Rectal smooth muscle tissue (tissue), 1 donor: ENCODE results near the gene MYH14.
"Not testable (repeated sequence)": the region's sequence is repeated elsewhere in the genome, so short reads cannot be mapped to it uniquely, and the experiment has no call there.

Experiments
- H3K27ac ChIP-seq: one replicate; pipeline ENCODE4 v1.7.0; 2013; ENCODE audit warnings: low read depth, low read length, inconsistent platforms
- H3K27me3 ChIP-seq: one replicate; pipeline ENCODE4 v1.7.0; 2013; ENCODE audit warnings: low read length; ENCODE audit not compliant: control insufficient read depth, insufficient read depth
- H3K36me3 ChIP-seq: one replicate; pipeline ENCODE4 v1.7.0; 2013; ENCODE audit warnings: low read length; ENCODE audit not compliant: control insufficient read depth, insufficient read depth
- H3K4me1 ChIP-seq: one replicate; pipeline ENCODE4 v1.7.0; 2013; ENCODE audit warnings: low read length; ENCODE audit not compliant: control insufficient read depth, insufficient read depth
- H3K4me3 ChIP-seq: one replicate; pipeline ENCODE4 v1.7.0; 2013; ENCODE audit warnings: low read length
- H3K9ac ChIP-seq: one replicate; pipeline ENCODE4 v1.7.0; 2013; ENCODE audit warnings: low read length

Gene MYH14

DNA sequence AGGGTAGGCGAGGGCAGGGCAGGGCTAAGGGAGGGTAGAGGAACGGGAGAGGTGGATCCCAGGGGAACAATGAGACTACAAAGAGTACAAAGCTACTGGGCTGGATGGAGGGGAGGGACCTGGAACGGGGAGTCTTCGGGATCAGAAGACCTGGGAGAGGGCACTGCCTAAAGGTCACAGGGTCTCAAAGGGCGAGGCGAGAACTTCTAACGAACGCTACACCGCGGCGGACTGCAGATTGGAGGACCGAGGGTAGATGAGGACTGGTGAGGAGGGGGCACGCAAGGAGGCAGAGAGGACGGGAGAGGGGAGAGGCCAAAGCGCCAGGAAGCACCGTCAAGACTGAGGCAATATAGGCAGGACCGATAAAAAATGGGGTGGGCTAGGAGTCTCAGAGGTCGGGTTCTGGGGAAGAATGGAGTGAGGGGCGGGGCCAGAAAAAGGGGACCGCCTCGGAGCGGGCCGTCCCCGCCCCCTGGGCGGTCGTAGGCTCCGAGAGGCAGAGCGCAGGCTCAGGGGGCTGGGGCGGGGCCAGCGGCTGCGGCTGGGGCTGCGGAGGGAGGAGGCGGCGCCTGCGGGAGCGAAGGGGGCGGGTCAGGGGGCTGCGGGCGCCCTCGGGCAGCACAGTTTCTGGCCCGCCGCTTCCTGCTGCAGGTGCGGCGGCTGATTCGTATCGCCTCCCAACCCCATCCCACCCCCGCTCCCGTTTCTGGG is 127.1 kb downstream of the MYH14 start:
- H3K4me1 ChIP-seq: no peaks in the 10 kb centered on the region
- peak overlapping the region; percentile 35 for H3K4me3 ChIP-seq
- H3K9ac ChIP-seq: no peak overlapping the region
- no peaks in the 10 kb centered on the region for H3K36me3 ChIP-seq
- no peak overlapping the region for H3K27ac ChIP-seq
- H3K27me3 ChIP-seq: peaks cover 34% of the 10 kb centered on the region

GRCh38 chr19:50331221-50331993 is 128.0 kb downstream of the MYH14 start:
- Histone ChIP-seq H3K27ac (no peak overlapping the region), H3K4me3 (no peak overlapping the region), H3K9ac (no peak overlapping the region), H3K4me1 (no peaks in the 10 kb centered on the region), H3K27me3 (peaks cover 27% of the 10 kb centered on the region), H3K36me3 (no peaks in the 10 kb centered on the region)

DNA sequence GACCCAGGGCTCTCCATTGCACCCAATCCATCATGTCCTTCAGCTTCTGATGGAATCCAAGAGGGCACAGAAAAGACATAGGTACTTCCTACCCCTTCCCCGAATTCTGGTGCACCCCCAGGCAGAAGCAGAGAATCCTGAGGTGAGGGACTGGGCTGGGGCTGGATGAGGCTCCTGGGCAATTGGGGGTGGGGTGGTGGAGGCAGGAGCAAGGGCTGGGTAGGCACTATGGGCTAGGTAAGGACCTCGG is 128.5 kb downstream of the MYH14 start:
- Histone ChIP-seq H3K36me3 (no peaks in the 10 kb centered on the region), H3K27me3 (peaks cover 22% of the 10 kb centered on the region), H3K27ac (no peak overlapping the region), H3K4me3 (no peak overlapping the region), H3K4me1 (no peaks in the 10 kb centered on the region), H3K9ac (no peak overlapping the region)

DNA sequence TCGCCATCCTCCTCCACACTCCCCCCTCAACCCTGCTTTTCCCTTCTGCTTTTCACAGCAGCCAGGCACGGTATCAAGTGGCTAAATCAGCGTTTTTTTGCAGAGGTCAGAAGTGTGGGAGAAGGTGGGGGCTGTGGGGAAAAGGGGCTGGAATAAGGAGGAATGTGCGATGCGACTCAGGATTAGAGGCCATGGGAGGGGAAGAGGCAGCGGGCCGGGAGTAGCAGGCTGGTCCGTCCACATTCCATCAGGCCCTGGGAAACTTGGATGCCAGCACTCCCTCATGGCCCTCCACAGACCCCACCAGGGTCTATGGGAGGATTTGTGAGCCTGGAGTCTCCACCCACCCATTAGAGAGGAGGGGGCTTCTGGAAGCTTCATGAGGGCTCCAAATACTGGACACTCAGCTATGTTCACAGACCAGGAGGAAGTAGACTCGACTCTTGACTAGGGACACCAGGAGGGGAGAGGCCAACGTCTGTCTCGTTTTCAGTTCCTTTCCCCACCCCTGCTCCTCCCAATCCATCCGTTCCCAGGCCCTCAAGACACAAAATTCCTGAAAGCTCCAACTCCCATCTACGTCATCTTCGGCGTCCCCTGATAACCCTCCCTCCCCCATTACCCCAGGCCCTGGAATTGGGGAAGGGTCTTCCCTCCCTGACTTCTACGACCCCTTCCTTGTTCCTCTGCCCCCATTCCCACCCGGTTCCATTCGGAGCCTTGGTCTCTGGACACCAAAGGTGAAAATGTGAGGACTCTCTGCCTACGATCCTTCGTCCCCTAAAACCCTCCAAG is 129.0 kb downstream of the MYH14 start:
- Histone ChIP-seq H3K4me3 (no peak overlapping the region), H3K27ac (no peak overlapping the region), H3K27me3 (peaks cover 17% of the 10 kb centered on the region), H3K4me1 (no peaks in the 10 kb centered on the region), H3K9ac (no peak overlapping the region), H3K36me3 (no peaks in the 10 kb centered on the region)

DNA sequence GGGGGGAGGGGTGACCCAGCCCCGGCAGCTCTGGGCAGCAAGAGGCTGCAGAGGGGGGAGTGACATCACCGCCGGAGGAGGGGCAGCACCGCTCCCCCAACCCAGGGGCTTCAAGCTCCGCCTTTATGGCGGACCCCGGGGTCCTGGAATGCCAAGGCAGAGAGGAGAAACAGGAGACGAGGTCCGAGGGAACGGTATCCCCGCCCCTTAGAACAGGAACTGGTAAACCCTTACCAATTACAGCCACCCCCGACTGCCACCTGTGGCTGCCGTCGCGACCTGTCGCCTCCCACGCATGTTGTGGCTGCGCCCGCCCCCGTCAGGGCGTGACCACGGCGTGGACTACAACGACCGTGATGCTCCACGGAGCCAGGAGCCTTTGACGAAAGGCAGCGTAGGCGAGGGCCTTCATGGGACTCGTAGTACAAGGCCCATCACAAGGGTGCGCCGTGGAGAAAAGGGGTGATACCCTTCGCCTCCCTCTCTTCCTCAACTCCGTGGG is 129.9 kb downstream of the MYH14 start:
- Histone ChIP-seq H3K4me1 (no peaks in the 10 kb centered on the region), H3K36me3 (no peaks in the 10 kb centered on the region), H3K27ac (no peak overlapping the region), H3K9ac (no peak overlapping the region), H3K4me3 (peak overlapping the region; percentile 42), H3K27me3 (peaks cover 13% of the 10 kb centered on the region)

DNA sequence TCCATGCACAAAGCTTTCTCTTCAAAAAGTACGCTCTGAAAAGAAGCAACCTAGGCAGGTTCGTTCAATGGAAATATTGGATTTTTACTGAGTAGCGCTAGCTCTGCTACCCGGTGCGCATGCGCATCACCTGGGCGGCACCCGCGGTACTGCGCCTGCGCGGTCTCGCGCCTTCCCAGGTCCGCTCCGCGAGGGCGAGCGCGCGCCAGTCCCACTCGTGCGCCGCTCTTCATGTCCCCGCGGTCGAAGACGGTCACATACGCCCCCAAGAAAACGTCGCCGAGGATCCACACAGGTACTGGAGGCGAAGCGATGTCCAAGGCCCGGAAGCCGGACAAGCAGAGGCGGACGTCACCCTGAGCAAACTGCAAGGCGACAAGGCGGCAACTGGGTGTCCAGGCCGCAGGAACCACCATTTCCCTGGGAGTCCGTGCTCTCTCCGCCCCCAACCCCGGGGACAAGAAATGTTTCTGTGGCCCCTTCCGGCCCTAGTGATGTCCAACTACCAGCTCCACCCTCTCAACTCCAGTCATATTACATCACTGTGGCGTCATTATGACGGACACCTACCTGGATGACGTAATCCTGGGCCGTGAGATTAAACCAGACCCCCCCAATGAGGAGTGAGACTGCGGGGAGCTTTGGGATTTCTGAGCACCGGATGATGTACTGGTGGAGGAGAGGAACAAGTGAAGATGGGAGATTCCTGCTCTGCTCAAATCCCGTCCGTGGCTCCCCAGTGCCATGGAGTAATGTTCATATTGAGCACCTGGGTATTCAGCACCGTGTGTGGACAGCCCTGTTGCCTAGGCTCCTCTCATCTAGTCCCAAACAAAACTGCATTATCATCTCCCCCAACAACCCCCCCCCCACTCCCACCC is 130.6 kb downstream of the MYH14 start:
- H3K27me3 ChIP-seq: peaks cover 11% of the 10 kb centered on the region
- H3K9ac ChIP-seq: no peak overlapping the region

GRCh38 chr19:50334741-50335421 is 131.5 kb downstream of the MYH14 start:
- Histone ChIP-seq H3K36me3 (no peaks in the 10 kb centered on the region), H3K4me3 (no peak overlapping the region), H3K9ac (no peak overlapping the region), H3K4me1 (no peaks in the 10 kb centered on the region), H3K27me3 (peaks cover 11% of the 10 kb centered on the region), H3K27ac (no peak overlapping the region)

More for the DNA sequence above, 130.6 kb downstream of the MYH14 start:
- H3K36me3 ChIP-seq: no peaks in the 10 kb centered on the region
- no peaks in the 10 kb centered on the region for H3K4me1 ChIP-seq
- no peak overlapping the region for H3K27ac ChIP-seq
- H3K4me3 ChIP-seq: peak overlapping the region; percentile 42

DNA sequence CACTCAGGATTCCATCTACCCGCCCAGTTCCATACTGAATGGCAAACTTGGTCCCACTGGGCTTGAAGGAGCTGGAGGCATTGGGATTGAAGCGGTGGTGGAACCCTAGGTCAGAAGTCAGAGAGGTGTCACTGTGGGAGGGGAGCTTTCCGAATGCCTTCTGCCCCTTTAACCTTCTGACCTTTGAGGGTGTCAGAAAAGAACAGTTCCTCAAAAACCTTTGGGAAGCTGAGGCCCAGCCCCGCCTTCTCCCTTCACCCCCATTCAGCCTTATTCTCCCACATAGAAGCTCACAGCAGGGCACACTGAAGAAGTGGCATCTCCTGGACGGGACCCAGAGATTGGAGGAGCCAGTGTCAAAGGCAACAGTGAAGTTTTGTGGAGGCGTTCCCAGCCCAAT is 133.6 kb downstream of the MYH14 start:
- H3K36me3 ChIP-seq, H3K27me3 ChIP-seq, H3K4me3 ChIP-seq, H3K27ac ChIP-seq, H3K4me1 ChIP-seq, H3K9ac ChIP-seq: not testable (repeated sequence)

DNA sequence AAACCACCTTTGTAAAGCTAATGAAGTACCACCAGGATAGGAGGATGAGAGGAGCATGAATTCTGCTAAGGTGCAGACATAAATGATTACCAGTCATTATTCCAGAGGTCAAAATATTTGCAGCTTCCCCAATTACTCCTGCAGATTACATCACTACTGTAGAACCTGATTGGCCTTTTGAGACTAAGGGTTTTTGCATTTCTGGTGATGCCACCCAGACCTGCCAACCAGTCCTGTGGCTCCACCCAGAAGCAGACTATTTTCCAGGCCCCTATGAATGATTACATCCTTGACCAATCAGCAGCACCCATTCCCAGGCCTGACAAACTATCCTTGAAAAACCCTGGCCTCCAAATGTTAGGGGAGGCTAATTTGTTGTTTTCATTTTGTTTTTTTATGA is 136.9 kb downstream of the MYH14 start:
- Histone ChIP-seq H3K27ac (no peak overlapping the region), H3K9ac (no peak overlapping the region), H3K36me3 (no peaks in the 10 kb centered on the region), H3K4me3 (no peak overlapping the region), H3K4me1 (no peaks in the 10 kb centered on the region), H3K27me3 (no peaks in the 10 kb centered on the region)

DNA sequence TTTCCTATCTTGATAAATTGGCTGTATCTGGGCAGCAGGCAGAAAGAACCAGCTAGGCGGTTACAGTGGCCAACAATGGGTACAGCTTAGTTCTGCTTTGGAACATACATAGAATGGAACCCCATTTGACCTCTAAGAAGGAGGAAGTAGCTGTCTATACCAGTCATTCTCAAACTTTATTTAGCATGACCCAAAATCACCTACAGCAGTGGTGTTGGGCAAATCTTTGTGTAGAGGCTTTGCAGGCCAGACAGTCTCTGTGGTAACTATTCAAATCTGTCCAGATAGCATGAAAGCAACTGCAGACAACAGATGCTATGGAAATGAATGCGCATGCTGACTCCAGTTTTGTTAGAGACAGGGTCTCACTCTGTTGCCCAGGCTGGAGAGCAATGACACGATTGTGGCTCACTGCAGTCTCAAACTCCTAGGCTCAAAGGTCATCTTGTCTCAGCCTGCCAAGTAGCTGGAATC is 137.7 kb downstream of the MYH14 start:
- Histone ChIP-seq H3K27ac (no peak overlapping the region), H3K4me1 (no peaks in the 10 kb centered on the region), H3K9ac (no peak overlapping the region), H3K27me3 (no peaks in the 10 kb centered on the region), H3K36me3 (no peaks in the 10 kb centered on the region), H3K4me3 (no peak overlapping the region)

DNA sequence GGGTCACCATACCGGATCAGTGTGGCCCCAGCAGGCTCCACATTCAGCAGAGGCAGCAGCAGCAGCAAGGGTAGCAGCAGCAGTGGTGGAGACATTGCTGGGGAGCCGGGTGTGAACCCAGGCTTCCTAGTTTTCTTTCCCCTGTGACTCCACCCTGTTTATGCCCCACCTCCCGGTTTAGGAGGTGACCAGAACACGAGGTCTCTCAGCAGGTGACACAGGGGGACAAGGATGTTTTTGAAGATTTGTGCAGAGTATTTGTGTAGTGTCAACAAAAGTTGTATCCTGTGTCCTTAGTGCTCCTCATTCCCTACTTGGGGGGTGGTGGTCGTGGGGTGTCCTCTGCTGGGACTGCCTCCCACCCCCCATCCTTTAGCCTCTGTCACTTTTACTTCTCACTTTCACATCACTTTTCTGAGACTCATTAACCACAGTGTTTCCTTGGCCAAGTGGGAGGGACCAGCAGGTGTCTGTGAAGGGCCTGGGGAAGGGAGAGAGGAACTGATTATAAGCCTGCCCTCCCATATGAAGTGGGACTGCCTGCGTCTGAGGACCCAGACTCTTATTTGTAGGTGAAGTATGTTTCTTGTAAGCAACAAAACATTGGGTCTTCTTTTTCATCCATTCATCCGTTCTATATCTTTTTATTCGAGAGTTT is 141.4 kb downstream of the MYH14 start:
- no peak overlapping the region for H3K27ac ChIP-seq
- no peaks in the 10 kb centered on the region for H3K4me1 ChIP-seq
- no peak overlapping the region for H3K4me3 ChIP-seq
- no peaks in the 10 kb centered on the region for H3K36me3 ChIP-seq
- no peak overlapping the region for H3K9ac ChIP-seq
- no peaks in the 10 kb centered on the region for H3K27me3 ChIP-seq
